ENCODE measurements around the gene APOL3. TPM values are rescaled to one million over a fixed set of nuclear protein-coding genes. Genes with fewer than 3 reads are reported as not detected.
"Not testable (repeated sequence)": the region's sequence is repeated elsewhere in the genome, so short reads cannot be mapped to it uniquely, and the experiment has no call there.

Gene APOL3
- polyA plus RNA-seq, 12 donors: 6.8 to 18.0 (median 9.6) TPM; not detected in 1

DNA sequence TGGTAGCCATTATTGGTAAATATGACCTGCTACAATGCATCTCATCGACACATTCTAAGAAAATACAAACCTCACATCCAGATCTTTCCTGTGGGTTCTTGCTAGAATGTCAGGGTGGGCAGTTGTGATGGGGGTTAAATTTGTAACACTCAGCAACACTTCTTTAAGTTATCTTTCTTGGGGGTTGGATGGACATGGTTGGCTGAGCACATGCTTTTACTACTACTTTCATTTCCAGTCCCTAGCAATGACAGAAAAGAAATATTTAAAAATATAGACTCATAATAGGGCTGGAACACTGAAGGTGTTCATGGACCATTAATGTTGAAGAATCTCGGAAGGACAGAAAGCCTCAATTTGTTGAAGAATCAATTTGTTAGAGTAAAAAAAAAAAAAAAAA lies 57.6 kb downstream of the APOL3 start:
- DNase-seq: no peak

DNA sequence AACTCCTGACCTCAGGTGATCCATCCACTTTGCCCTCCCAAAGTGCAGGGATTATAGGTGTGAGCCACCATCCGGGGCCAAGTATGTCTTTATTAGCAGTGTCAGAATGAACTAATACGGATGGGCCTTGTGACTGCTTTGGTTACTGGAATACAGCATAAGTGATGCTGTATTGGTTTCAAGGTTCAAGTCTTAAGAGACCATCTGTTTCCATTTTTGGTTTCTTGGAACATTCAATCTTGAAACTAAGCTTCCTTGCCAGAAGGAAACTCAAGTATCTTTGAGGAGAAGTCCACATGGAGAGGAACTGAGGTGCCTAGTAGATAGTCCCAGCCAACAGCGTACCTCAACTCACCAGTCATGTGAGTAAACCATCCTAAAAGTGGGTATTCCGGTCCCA lies 58.8 kb downstream of the APOL3 start:
- no peak for DNase-seq

- not testable (repeated sequence) for DNase-seq
Observed at GRCh38 chr22:36100908-36101307, 59.6 kb downstream of the APOL3 start.

DNA sequence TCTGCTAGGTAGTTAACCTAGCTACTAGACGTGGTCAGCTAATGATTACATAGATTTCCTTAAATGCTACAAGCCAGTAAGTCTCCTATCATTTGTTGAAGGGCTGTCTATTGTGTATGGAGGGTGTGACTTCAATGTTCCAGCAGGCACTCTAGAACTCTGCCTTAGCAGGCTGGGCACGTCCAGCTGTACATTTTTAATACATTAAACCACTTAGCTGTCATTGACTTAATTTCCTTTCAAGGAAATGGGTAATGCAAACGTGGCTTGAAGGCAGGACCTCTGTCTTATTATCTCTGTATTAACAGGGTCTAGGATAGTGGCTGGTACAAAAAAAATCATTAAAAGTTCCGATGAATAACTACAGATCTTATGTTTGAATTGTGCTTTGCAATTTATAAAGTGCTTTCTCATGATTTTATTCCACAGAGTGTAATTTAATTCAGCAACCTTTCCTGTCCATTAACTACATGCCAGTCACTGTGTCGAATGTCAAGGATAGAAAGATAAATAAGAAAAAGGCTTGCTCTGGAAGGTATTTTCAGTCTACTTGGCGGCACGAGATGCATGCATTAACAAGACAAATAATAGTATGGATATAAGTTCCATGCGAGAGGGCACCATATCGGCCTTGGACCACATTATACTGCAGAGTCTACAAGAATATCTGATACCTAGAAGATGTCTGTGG lies 60.3 kb downstream of the APOL3 start:
- no peak for DNase-seq

DNA sequence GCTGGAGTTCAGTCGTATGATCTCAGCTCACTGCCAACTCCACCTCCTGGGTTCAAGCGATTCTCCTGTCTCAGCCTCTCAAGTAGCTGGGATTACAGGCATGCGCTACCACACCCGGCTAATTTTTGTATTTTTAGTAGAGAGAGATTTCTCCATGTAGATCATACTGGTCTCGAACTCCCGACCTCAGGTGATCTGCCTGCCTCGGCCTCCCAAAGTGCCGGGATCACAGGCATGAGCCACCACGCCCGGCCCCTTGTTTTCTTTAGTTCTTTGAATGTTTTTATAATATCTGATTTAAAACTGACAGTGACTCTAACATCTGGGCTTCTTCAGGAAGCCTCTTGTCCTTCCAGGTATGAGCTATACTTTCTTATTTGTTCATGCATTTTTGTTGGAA lies 61.0 kb downstream of the APOL3 start:
- not testable (repeated sequence) for DNase-seq

GRCh38 chr22:36097880-36098279 lies 62.7 kb downstream of the APOL3 start:
- no peak for DNase-seq

DNA sequence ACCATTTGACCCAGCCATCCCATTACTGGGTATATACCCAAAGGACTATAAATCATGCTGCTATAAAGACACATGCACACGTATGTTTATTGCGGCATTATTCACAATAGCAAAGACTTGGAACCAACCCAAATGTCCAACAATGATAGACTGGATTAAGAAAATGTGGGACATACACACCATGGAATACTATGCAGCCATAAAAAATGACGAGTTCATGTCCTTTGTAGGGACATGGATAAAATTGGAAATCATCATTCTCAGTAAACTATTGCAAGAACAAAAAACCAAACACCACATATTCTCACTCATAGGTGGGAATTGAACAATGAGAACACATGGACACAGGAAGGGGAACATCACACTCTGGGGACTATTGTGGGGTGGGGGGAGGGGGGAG lies 69.8 kb downstream of the APOL3 start:
- not testable (repeated sequence) for DNase-seq

Other genes starting within 250 kb of the APOL3 start
- 100 to 1,000 TPM; 180 to 394 (median 218) TPM for gene RBFOX2, start 131.9 kb downstream of the APOL3 start, polyA plus RNA-seq (ENCODE audit: insufficient read length in 12 of 12)
- gene APOL4, start 41.1 kb upstream of the APOL3 start, polyA plus RNA-seq (ENCODE audit: insufficient read length in 12 of 12): 10 to 100 TPM in 9 of 12 donors, 1 to 10 TPM in 2, not detected in 1; 8.4 to 25.5 (median 16.2) TPM
- 100 to 1,000 TPM in 1 of 12 donors, 10 to 100 TPM in 11; 15.2 to 170 (median 21.8) TPM for gene APOL2, start 78.8 kb upstream of the APOL3 start, polyA plus RNA-seq (ENCODE audit: insufficient read length in 12 of 12)
- 1 to 10 TPM in 11 of 12 donors, not detected in 1; 2.5 to 6.0 (median 5.0) TPM for gene APOL1, start 92.4 kb upstream of the APOL3 start, polyA plus RNA-seq (ENCODE audit: insufficient read length in 12 of 12)
- 100 to 1,000 TPM in 6 of 12 donors, 10 to 100 TPM in 6; 77.1 to 364 (median 100) TPM for gene MYH9, start 227.2 kb upstream of the APOL3 start, polyA plus RNA-seq (ENCODE audit: insufficient read length in 12 of 12)

Measured in muscle of arm (tissue), 12 donors.